HEK293 (cell line): ENCODE measurements around the gene GMEB1.

Experiments used
- CTCF ChIA-PET: fragments of 350-600 bp; formaldehyde crosslinking; extraction: SDS; loops from one replicate; lab custom pipeline; 2021; ENCODE audit warnings: antibody characterized with exemption; lab: Yijun Ruan, JAX
- POLR2A ChIA-PET: fragments of 300-600 bp; formaldehyde crosslinking; extraction: SDS; loops from one replicate; lab custom pipeline; 2020; ENCODE audit warnings: antibody characterized with exemption, inconsistent platforms; lab: Yijun Ruan, JAX
- H3K27ac ChIP-seq: fragments of 200-500 bp; sonication (Bioruptor generic); 2 replicates; pipeline ENCODE4 v1.5.1; 2014; ENCODE audit warnings: low read depth, low read length, control low read depth, inconsistent platforms; ENCODE audit errors: extremely low read depth
- H3K36me3 ChIP-seq, 2 experiments: fragments of 200-500 bp in 1 of 2; sonication (Bioruptor generic) in 1 of 2; 1 replicate in 1 of 2; 2 replicates in 1 of 2; pipeline ENCODE4 v1.5.1; 2014 to 2017; ENCODE audit warnings: inconsistent platforms in 2 of 2, low read length in 2 of 2; ENCODE audit not compliant: control insufficient read depth in 2 of 2, insufficient read depth in 1 of 2
- H3K4me1 ChIP-seq: fragments of 200-500 bp; sonication (Bioruptor generic); 2 replicates; pipeline ENCODE4 v1.5.1; 2014; ENCODE audit warnings: mild to moderate bottlenecking, low read length, inconsistent platforms; ENCODE audit not compliant: control insufficient read depth, insufficient read depth
- H3K4me3 ChIP-seq: 2 replicates; pipeline ENCODE4 v1.5.1; 2011; ENCODE audit warnings: low read depth, mild to moderate bottlenecking, control low read depth, low read length, moderate library complexity
- H3K9me3 ChIP-seq: fragments of 200-500 bp; sonication (Bioruptor generic); 2 replicates; pipeline ENCODE4 v1.5.1; 2014; ENCODE audit warnings: low read depth, low read length, inconsistent platforms; ENCODE audit not compliant: control insufficient read depth, insufficient read depth
- GLIS1 ChIP-seq: fragments of 450-650 bp; formaldehyde crosslinking; IDR thresholded peaks from 2 replicates; pipeline ENCODE4 v1.5.1; 2016; ENCODE audit warnings: missing biosample characterization, missing genetic modification characterization
- GLIS2 ChIP-seq: fragments of 450-650 bp; formaldehyde crosslinking; IDR thresholded peaks from 2 replicates; pipeline ENCODE4 v1.5.1; 2016; ENCODE audit warnings: missing biosample characterization, missing genetic modification characterization
- KLF16 ChIP-seq: fragments of 450-650 bp; formaldehyde crosslinking; IDR thresholded peaks from 2 replicates; pipeline ENCODE4 v1.5.1; 2017; ENCODE audit warnings: missing biosample characterization, missing genetic modification characterization
- KLF8 ChIP-seq: fragments of 450-650 bp; formaldehyde crosslinking; IDR thresholded peaks from 2 replicates; pipeline ENCODE4 v1.5.1; 2016; ENCODE audit warnings: missing biosample characterization, missing genetic modification characterization
- KLF9 ChIP-seq: fragments of 450-650 bp; formaldehyde crosslinking; IDR thresholded peaks from 2 replicates; pipeline ENCODE4 v1.5.1; 2016; ENCODE audit warnings: missing biosample characterization, missing genetic modification characterization, low read depth
- MEIS1 ChIP-seq: sonication (generic); formaldehyde crosslinking; IDR thresholded peaks from 2 replicates; pipeline ENCODE4 v1.8.1; 2022; ENCODE audit warnings: missing genetic modification reagents, mild to moderate bottlenecking, borderline replicate concordance
- SP3 ChIP-seq: fragments of 450-650 bp; formaldehyde crosslinking; IDR thresholded peaks from 2 replicates; pipeline ENCODE4 v1.5.1; 2016; ENCODE audit warnings: missing biosample characterization, missing genetic modification characterization
- ZBTB10 ChIP-seq: fragments of 450-650 bp; formaldehyde crosslinking; IDR thresholded peaks from 2 replicates; pipeline ENCODE4 v1.5.1; 2016; ENCODE audit warnings: missing biosample characterization, missing genetic modification characterization
- ZBTB17 ChIP-seq: fragments of 450-650 bp; formaldehyde crosslinking; IDR thresholded peaks from 2 replicates; pipeline ENCODE4 v1.5.1; 2016; ENCODE audit warnings: missing biosample characterization, missing genetic modification characterization
- ZBTB21 ChIP-seq: fragments of 450-650 bp; formaldehyde crosslinking; IDR thresholded peaks from 2 replicates; pipeline ENCODE4 v1.5.1; 2017; ENCODE audit warnings: missing biosample characterization, missing genetic modification characterization
- ZBTB44 ChIP-seq: fragments of 450-650 bp; IDR thresholded peaks from 2 replicates; pipeline ENCODE4 v1.5.1; 2018; ENCODE audit warnings: missing biosample characterization, mild to moderate bottlenecking, missing genetic modification characterization
- ZIC2 ChIP-seq: fragments of 450-650 bp; formaldehyde crosslinking; IDR thresholded peaks from 2 replicates; pipeline ENCODE4 v1.5.1; 2016; ENCODE audit warnings: missing biosample characterization, missing genetic modification characterization
- ZNF112 ChIP-seq: fragments of 450-650 bp; formaldehyde crosslinking; IDR thresholded peaks from 2 replicates; pipeline ENCODE4 v1.5.0; 2017; ENCODE audit warnings: missing biosample characterization, missing genetic modification characterization
- ZNF16 ChIP-seq: fragments of 450-650 bp; formaldehyde crosslinking; IDR thresholded peaks from 2 replicates; pipeline ENCODE4 v1.5.1; 2016; ENCODE audit warnings: low read depth, missing biosample characterization, missing genetic modification characterization
- ZNF18 ChIP-seq: fragments of 450-650 bp; formaldehyde crosslinking; IDR thresholded peaks from 2 replicates; pipeline ENCODE4 v1.5.1; 2016; ENCODE audit warnings: missing biosample characterization, missing genetic modification characterization
- ZNF211 ChIP-seq: fragments of 450-650 bp; formaldehyde crosslinking; IDR thresholded peaks from 2 replicates; pipeline ENCODE4 v1.5.1; 2016; ENCODE audit warnings: low read depth, missing biosample characterization, missing genetic modification characterization
- ZNF24 ChIP-seq: fragments of 450-650 bp; formaldehyde crosslinking; IDR thresholded peaks from 2 replicates; pipeline ENCODE4 v1.5.1; 2016; ENCODE audit warnings: missing biosample characterization, missing genetic modification characterization
- ZNF335 ChIP-seq: fragments of 450-650 bp; formaldehyde crosslinking; conservative IDR thresholded peaks from 2 replicates; pipeline ENCODE4 v1.5.1; 2016; ENCODE audit warnings: missing biosample characterization, missing genetic modification characterization
- ZNF350 ChIP-seq: fragments of 450-650 bp; formaldehyde crosslinking; IDR thresholded peaks from 2 replicates; pipeline ENCODE4 v1.5.0; 2017; ENCODE audit warnings: missing biosample characterization, mild to moderate bottlenecking, missing genetic modification characterization
- ZNF513 ChIP-seq: fragments of 450-650 bp; IDR thresholded peaks from 2 replicates; pipeline ENCODE4 v1.5.1; 2018; ENCODE audit warnings: missing biosample characterization, missing genetic modification characterization
- ZNF529 ChIP-seq: fragments of 450-650 bp; formaldehyde crosslinking; IDR thresholded peaks from 2 replicates; pipeline ENCODE4 v1.5.1; 2017; ENCODE audit warnings: missing genetic modification characterization, missing biosample characterization; ENCODE audit not compliant: insufficient replicate concordance
- ZNF555 ChIP-seq: fragments of 450-650 bp; formaldehyde crosslinking; conservative IDR thresholded peaks from 2 replicates; pipeline ENCODE4 v1.5.1; 2017; ENCODE audit warnings: missing biosample characterization, mild to moderate bottlenecking, missing genetic modification characterization, inconsistent platforms
- ZNF561 ChIP-seq: fragments of 450-650 bp; IDR thresholded peaks from 2 replicates; pipeline ENCODE4 v1.5.1; 2018; ENCODE audit warnings: missing biosample characterization, missing genetic modification characterization, borderline replicate concordance
- ZNF585B ChIP-seq: fragments of 450-650 bp; formaldehyde crosslinking; IDR thresholded peaks from 2 replicates; pipeline ENCODE4 v1.5.1; 2016; ENCODE audit warnings: missing biosample characterization, missing genetic modification characterization
- ZNF626 ChIP-seq: fragments of 450-650 bp; sonication (Bioruptor Pico); formaldehyde crosslinking; IDR thresholded peaks from 2 replicates; pipeline ENCODE4 v1.5.1; 2018; ENCODE audit warnings: missing biosample characterization, missing genetic modification characterization, inconsistent platforms
- ZNF664 ChIP-seq: fragments of 450-650 bp; formaldehyde crosslinking; IDR thresholded peaks from 2 replicates; pipeline ENCODE4 v1.5.1; 2016; ENCODE audit warnings: missing biosample characterization, missing genetic modification characterization
- ZNF677 ChIP-seq: fragments of 450-650 bp; IDR thresholded peaks from 2 replicates; pipeline ENCODE4 v1.5.0; 2018; ENCODE audit warnings: missing biosample characterization, mild to moderate bottlenecking, missing genetic modification characterization, moderate library complexity
- ZNF777 ChIP-seq: fragments of 450-650 bp; formaldehyde crosslinking; IDR thresholded peaks from 2 replicates; pipeline ENCODE4 v1.5.1; 2017; ENCODE audit warnings: missing biosample characterization, missing genetic modification characterization, borderline replicate concordance
- ZSCAN30 ChIP-seq: fragments of 450-650 bp; IDR thresholded peaks from 2 replicates; pipeline ENCODE4 v1.5.1; 2018; ENCODE audit warnings: missing biosample characterization, mild to moderate bottlenecking, missing genetic modification characterization, moderate library complexity
- ZXDB ChIP-seq: fragments of 450-650 bp; formaldehyde crosslinking; IDR thresholded peaks from 2 replicates; pipeline ENCODE4 v1.5.1; 2016; ENCODE audit warnings: missing biosample characterization, missing genetic modification characterization

GMEB1 gene

GRCh38 chr1:28668956-28669723, 556 bp downstream of the GMEB1 start:
- H3K27ac ChIP-seq, result peak overlapping the region; percentile 95
- H3K4me1 ChIP-seq, result peaks cover 4% of the 10 kb centered on the region; the same call in 1 of the 2 replicates
- no peaks in the 10 kb centered on the region for H3K36me3 ChIP-seq
- H3K4me3 ChIP-seq, result peak overlapping the region; percentile 75
- H3K9me3 ChIP-seq, result no peaks in the 10 kb centered on the region
- POLR2A ChIA-PET, result interaction anchor here (0.5 to 3.6 kb wide), 11 partner anchors 14 to 1803 kb away, joined by 3 to 35 read pairs (median 4); partner anchors contain the start of genes ATP5IF1, RNU11, TAF12 and YTHDF2
- CTCF ChIA-PET, result interaction anchor here (0.6 kb wide), 2 partner anchors 208 to 472 kb away, joined by 3 read pairs; no protein-coding TSS in a partner anchor
- no peak for TF ChIP-seq KLF9 (tag by site-specific recombination)
- TF ChIP-seq ZNF211, result no peak
- TF ChIP-seq ZNF16, result no peak
- TF ChIP-seq ZNF561 (tag by site-specific recombination), result no peak
- TF ChIP-seq ZNF777, result no peak
- TF ChIP-seq ZNF24, result no peak
- no peak for TF ChIP-seq ZNF677 (tag by site-specific recombination)
- no peak for TF ChIP-seq MEIS1 (CRISPR knock-in tag)
- no peak for TF ChIP-seq ZNF555 (tag by site-specific recombination)
- no peak for TF ChIP-seq ZNF585B (tag by site-specific recombination)
- TF ChIP-seq ZBTB44 (tag by site-specific recombination), result no peak
- TF ChIP-seq ZNF626 (tag by site-specific recombination), result no peak
- no peak for TF ChIP-seq ZNF529 (tag by site-specific recombination)
- TF ChIP-seq ZBTB10 (tag by site-specific recombination), result peak; percentile 65; the same call in 1 of the 2 replicates
- TF ChIP-seq ZBTB17 (tag by site-specific recombination), result peak; percentile 76
- TF ChIP-seq ZNF112 (tag by site-specific recombination), result no peak
- TF ChIP-seq GLIS1 (tag by site-specific recombination), result peak; percentile 78
- no peak for TF ChIP-seq KLF16
- TF ChIP-seq ZSCAN30, result 0 out of 2 replicates have a peak, but pooled peaks have one; percentile 44
- 0 out of 2 replicates have a peak, but pooled peaks have one; percentile 39 for TF ChIP-seq SP3 (tag by site-specific recombination)
- no peak for TF ChIP-seq ZNF513 (tag by site-specific recombination)
- TF ChIP-seq ZNF350 (tag by site-specific recombination), result no peak
- TF ChIP-seq ZNF18 (tag by site-specific recombination), result no peak
- no peak for TF ChIP-seq ZBTB21
- peak; percentile 83 for TF ChIP-seq GLIS2 (tag by site-specific recombination)
- peak; percentile 94 for TF ChIP-seq ZNF335 (tag by site-specific recombination)
- peak; percentile 47 for TF ChIP-seq ZIC2
- no peak for TF ChIP-seq ZNF664 (tag by site-specific recombination)
- TF ChIP-seq ZXDB, result 0 out of 2 replicates have a peak, but pooled peaks have one; percentile 18
- peak; percentile 18; the same call in 1 of the 2 replicates for TF ChIP-seq KLF8 (tag by site-specific recombination)
